Upper lobe of left lung (tissue), 6 donors: ENCODE data around the gene TMEM100. TPM values are rescaled to one million over a fixed set of nuclear protein-coding genes. Genes with fewer than 3 reads are reported as not detected.

Source experiments
- ATAC-seq, 2 donors: fragments of 200-7000 bp; cut with Tn5 transposase; one replicate each; pipeline ENCODE4 v1.9.1; 2022; ENCODE audit warnings: mild to moderate bottlenecking in 2 of 2, moderate library complexity in 2 of 2; ENCODE audit not compliant: low FRiP score in 2 of 2
- DNase-seq, 2 donors: peaks; one replicate each; pipeline ENCODE4 v3.0.0-alpha.2; 2019 to 2020
- H3K27ac ChIP-seq, 4 donors: fragments of 200-600 bp; sonication (generic); one replicate each; pipeline ENCODE4 v1.5.1; 2016 to 2019
- H3K27me3 ChIP-seq, 4 donors: fragments of 200-600 bp; sonication (generic); one replicate each; pipeline ENCODE4 v1.5.1; 2017 to 2019
- H3K36me3 ChIP-seq, 4 donors: fragments of 200-600 bp; sonication (generic); one replicate each; pipeline ENCODE4 v1.5.1; 2016 to 2019
- H3K4me1 ChIP-seq, 4 donors: fragments of 200-600 bp; sonication (generic); one replicate each; pipeline ENCODE4 v1.5.1; 2018 to 2019
- H3K4me3 ChIP-seq, 4 donors: fragments of 200-600 bp; sonication (generic); one replicate each; pipeline ENCODE4 v1.5.1; 2017 to 2019; ENCODE audit warnings: mild to moderate bottlenecking in 2 of 4, moderate library complexity in 1 of 4
- H3K9me3 ChIP-seq, 4 donors: fragments of 200-600 bp; sonication (generic); one replicate each; pipeline ENCODE4 v1.5.1; 2018 to 2019
- CTCF ChIP-seq, 6 experiments: fragments of 450-650 bp in 4 of 6; fragments of 200-600 bp in 2 of 6; sonication (generic) in 2 of 6; IDR thresholded peaks; one replicate each; pipeline ENCODE4 v1.5.1; 2016 to 2019; ENCODE audit warnings: antibody characterized with exemption in 6 of 6
- EP300 ChIP-seq, 4 donors: sonication (generic); formaldehyde crosslinking; IDR thresholded peaks; one replicate each; pipeline ENCODE4 v1.5.1; 2017; ENCODE audit warnings: antibody characterized with exemption in 4 of 4, control low read depth in 2 of 4
- POLR2A ChIP-seq, 4 donors: fragments of 450-650 bp; IDR thresholded peaks; one replicate each; pipeline ENCODE4 v1.5.1; 2016 to 2017; ENCODE audit warnings: antibody characterized with exemption in 4 of 4, mild to moderate bottlenecking in 2 of 4
- POLR2AphosphoS5 ChIP-seq, 2 donors: sonication (generic); formaldehyde crosslinking; IDR thresholded peaks; one replicate each; pipeline ENCODE4 v1.5.1; 2017; ENCODE audit warnings: antibody characterized with exemption in 2 of 2
- WGBS, 2 donors: methylation state at CpG; one replicate each; pipeline ENCODE4 v1.1.5; 2017 to 2018; 5-methylcytosine and 5-hydroxymethylcytosine counted together
- total RNA-seq, 6 donors: library from RNA; depleted of rRNA in 4 of 6; stranded (reverse); fragments of >200 nt in 4 of 6; gene quantifications; one replicate each; pipeline versions ENCODE4 v1.1.0 to v1.2.1, GENCODE V29; 2016 to 2021
- donor health status: DM: no; HTN: no; CAD: no; lungs with moderate emphysema.
- donor health status: DM: no; HTN: yes; CAD: no; lungs with severe emphysema.

Gene TMEM100
- total RNA-seq, 6 donors from 2014 or later: 89.1 to 195 (median 142) TPM

DNA sequence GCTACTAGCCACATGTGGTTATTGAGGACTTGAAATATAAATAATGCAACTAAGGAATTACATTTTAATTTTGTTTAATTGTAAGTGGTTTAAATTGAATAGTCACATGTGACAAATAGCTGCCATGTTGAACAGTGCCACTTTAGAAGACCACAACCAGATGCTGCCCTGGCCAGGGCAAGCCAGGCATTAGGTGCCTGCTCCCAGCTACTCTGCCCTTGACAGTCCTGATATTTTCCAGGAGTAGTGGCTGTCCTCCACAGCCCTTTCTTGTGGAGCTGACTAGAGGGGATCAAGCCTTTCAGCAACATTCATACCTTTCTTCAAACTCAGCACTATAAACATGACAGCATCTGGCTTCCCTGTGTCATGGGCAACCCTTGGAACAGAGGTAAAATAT lies 31.0 kb downstream of the TMEM100 start:
- TF ChIP-seq POLR2A (IDR thresholded peaks at IDR 0.05) (no peak), EP300 (IDR thresholded peaks at IDR 0.05) (no peak), CTCF (IDR thresholded peaks at IDR 0.05) (no peak), POLR2AphosphoS5 (IDR thresholded peaks at IDR 0.05) (no peak)
- no peak overlapping the region for H3K4me3 ChIP-seq
- H3K9me3 ChIP-seq: no peaks in the 10 kb centered on the region
- H3K27ac ChIP-seq: no peak overlapping the region
- no peaks in the 10 kb centered on the region for H3K27me3 ChIP-seq
- ATAC-seq (no peak), DNase-seq (no peak)
- H3K4me1 ChIP-seq: peaks cover 9 to 24% (median 16%) of the 10 kb centered on the region in 4 donors
- H3K36me3 ChIP-seq: no peaks in the 10 kb centered on the region

DNA sequence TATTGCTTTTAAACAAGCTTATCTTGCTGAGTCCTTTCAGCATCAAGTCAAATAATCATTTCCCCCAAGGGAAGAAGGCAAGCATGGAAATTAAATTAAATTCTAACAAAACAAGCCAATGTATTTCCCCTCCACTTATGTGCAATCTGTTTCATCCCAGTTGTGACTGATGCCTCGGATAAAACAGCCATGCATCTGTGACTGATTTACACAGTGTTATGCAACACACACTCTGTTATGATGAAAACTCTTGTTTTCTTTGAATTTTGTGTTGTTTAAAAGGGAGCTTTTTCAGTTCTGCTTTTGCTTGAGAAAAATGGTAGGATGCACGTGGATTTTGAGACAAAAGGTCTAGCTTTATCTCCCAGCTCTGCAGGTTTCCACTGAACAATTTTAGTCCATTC lies 32.6 kb downstream of the TMEM100 start:
- WGBS, 2 donors: 36 to 42% methylated on average over 2 of the region's 2 CpGs
- ATAC-seq: peak in 1 of 2 donors; percentile 71

DNA sequence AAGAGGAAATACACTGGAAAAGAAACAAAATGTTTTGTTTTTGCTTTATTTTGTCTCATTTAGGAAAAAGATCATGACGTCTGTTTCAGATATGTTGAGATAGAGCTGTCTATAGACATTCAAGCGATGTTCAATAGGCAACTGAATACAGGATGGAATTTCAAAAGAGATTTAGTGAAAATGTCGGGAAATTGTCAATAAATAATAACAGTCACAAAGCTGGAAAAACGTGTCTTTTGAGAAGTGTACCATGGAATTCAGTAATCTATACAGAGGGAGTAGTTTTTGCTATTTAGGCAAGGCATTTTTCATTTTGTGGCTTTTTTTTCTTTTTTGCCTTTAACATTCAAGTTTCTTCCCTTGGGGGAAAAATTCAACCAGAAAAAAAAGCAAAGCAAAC lies 33.0 kb downstream of the TMEM100 start:
- Histone ChIP-seq H3K36me3 (no peaks in the 10 kb centered on the region), H3K9me3 (no peaks in the 10 kb centered on the region), H3K27me3 (no peaks in the 10 kb centered on the region), H3K27ac (no peak overlapping the region), H3K4me1 (peaks cover 8 to 24% (median 16%) of the 10 kb centered on the region in 4 donors), H3K4me3 (no peak overlapping the region)
- DNase-seq (no peak), ATAC-seq (no peak)
- TF ChIP-seq POLR2A (IDR thresholded peaks at IDR 0.05) (no peak), CTCF (IDR thresholded peaks at IDR 0.05) (no peak), EP300 (IDR thresholded peaks at IDR 0.05) (no peak), POLR2AphosphoS5 (IDR thresholded peaks at IDR 0.05) (no peak)
- 82 to 86% methylated on average over 4 of the region's 4 CpGs for WGBS, 2 donors

More for the DNA sequence above, 32.6 kb downstream of the TMEM100 start:
- Histone ChIP-seq H3K27me3 (no peaks in the 10 kb centered on the region), H3K27ac (no peak overlapping the region), H3K9me3 (no peaks in the 10 kb centered on the region), H3K4me3 (no peak overlapping the region), H3K36me3 (no peaks in the 10 kb centered on the region), H3K4me1 (peaks cover 9 to 24% (median 16%) of the 10 kb centered on the region in 4 donors)
- DNase-seq: no peak
- TF ChIP-seq CTCF (IDR thresholded peaks at IDR 0.05) (no peak), EP300 (IDR thresholded peaks at IDR 0.05) (no peak), POLR2AphosphoS5 (IDR thresholded peaks at IDR 0.05) (no peak), POLR2A (IDR thresholded peaks at IDR 0.05) (no peak)

DNA sequence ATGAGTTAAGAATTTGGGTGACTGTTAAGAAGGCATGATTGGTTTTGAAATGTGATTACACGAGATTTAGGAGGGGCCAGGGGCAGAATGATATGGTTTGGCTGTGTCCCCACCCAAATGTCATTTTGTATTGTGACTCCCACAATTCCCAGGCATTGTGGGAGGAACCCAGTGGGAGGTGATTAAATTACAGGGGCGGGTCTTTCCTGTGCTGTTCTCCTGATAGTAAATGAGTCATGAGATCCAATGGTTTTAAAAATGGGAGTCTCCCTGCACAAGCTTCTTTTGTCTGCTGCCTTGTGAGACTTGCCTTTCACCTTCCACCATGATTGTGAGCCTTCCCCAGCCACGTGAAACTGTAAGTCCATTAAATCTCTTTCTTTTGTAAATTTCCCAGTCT lies 34.6 kb downstream of the TMEM100 start:
- Histone ChIP-seq H3K27ac (no peak overlapping the region), H3K27me3 (no peaks in the 10 kb centered on the region), H3K4me3 (no peak overlapping the region), H3K9me3 (no peaks in the 10 kb centered on the region), H3K36me3 (no peaks in the 10 kb centered on the region), H3K4me1 (peaks cover 0 to 9% (median 6%) of the 10 kb centered on the region in 4 donors)
- 82 to 89% methylated on average over 3 of the region's 3 CpGs for WGBS, 2 donors
- ATAC-seq: no peak
- DNase-seq: no peak
- TF ChIP-seq EP300 (IDR thresholded peaks at IDR 0.05): no peak
- no peak for TF ChIP-seq CTCF (IDR thresholded peaks at IDR 0.05)
- no peak for TF ChIP-seq POLR2AphosphoS5 (IDR thresholded peaks at IDR 0.05)
- TF ChIP-seq POLR2A (IDR thresholded peaks at IDR 0.05): no peak

GRCh38 chr17:55687037-55687436 lies 35.6 kb downstream of the TMEM100 start:
- ATAC-seq (no peak), DNase-seq (no peak)
- WGBS, 2 donors: 66 to 86% methylated on average over 2 of the region's 2 CpGs
- Histone ChIP-seq H3K9me3 (no peaks in the 10 kb centered on the region), H3K4me3 (no peak overlapping the region), H3K36me3 (no peaks in the 10 kb centered on the region), H3K27me3 (no peaks in the 10 kb centered on the region), H3K4me1 (no peaks in the 10 kb centered on the region), H3K27ac (no peak overlapping the region)
- TF ChIP-seq EP300 (IDR thresholded peaks at IDR 0.05) (no peak), CTCF (IDR thresholded peaks at IDR 0.05) (no peak), POLR2A (IDR thresholded peaks at IDR 0.05) (no peak), POLR2AphosphoS5 (IDR thresholded peaks at IDR 0.05) (no peak)
